GM21447 (cell line): ENCODE results near the gene C1QC.

Experiments used
- ATAC-seq: cut with Tn5 transposase; IDR thresholded peaks from one replicate; pipeline ENCODE4 v1.9.1; 2021; ENCODE audit not compliant: unreplicated experiment

C1QC gene

DNA sequence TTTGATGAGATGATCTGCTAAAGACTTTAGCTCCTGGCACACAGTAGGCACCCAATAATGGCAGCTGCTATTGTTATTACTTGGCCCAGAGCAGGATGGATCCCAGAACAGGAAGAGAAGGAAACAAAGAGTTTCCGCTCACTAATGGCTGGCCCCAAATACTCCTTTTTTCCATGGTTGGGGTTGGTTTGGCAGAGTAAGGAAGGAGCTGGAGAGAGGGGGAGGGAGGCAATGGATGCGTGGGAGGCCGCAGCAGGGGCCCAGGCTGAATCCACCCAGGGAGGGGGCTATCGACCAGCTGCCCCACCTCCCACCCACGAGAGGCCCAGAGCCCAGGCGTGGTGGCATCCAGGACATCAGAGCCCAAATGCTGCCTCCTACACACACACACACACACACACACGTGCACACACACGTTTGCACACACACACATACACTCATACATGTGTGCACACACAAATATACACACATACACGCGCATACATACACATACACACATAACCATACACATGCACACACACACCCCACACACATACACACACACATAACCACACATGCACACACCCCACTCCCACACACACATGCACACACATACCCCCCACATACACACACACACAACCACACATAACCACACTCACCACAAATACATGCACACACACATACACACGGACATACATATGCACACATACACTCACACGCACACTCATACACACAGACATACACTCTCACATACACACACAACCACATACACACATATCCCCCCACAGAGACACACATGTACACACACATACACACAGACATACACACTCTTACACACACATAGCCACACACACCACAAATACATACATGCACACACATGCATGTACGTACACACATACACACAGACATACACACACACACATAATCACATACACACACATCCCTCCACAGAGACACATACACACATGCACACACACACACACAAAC, 34.8 kb downstream of the C1QC start:
- no peak for ATAC-seq

GRCh38 chr1:22680726-22681125, 37.3 kb downstream of the C1QC start:
- ATAC-seq, result no peak

- no peak for ATAC-seq
These were observed 38.3 kb downstream of the C1QC start for GRCh38 chr1:22681556-22682276.

DNA sequence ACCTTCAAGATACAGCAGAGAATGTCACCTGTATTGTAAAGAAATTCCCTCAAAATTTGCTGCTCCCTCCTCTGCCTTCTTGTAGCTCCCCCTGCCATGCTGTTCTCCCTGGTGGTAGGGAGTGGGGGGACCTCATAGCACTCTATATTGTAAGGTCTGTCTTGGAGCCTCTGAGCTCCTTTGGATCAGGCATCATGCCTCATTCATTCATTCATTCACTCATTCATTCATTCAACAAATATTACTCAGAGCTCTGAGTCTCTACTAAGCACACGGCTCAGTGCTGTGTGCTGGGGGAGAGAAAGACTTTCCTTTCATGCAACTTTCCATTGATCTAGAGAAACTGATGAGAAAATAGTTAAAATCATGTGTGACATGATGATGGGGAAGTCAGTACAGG, 40.1 kb downstream of the C1QC start:
- ATAC-seq, result no peak

DNA sequence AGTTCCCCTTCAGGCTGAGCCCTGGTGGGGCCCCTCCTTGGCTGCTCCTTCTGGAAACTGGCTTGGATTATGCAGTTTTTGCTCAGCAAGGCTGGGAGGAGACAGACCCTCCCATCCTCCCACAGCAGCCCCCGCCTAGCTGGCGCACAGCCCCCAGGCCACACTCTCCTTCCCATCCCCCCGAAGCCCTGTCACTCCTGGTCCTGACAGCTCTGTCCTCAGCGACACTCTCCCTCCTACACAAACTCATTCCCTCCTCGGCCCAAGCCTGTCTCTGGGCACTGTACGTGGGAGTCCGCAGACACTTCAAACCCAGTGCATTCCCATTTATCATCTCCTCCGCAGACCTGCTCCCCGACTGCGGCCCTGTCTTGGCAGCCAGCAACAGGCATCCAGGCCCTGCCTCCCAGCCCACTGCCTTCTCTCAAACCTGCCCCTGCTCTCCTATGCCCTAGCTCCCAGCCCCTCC, 42.2 kb downstream of the C1QC start:
- no peak for ATAC-seq

DNA sequence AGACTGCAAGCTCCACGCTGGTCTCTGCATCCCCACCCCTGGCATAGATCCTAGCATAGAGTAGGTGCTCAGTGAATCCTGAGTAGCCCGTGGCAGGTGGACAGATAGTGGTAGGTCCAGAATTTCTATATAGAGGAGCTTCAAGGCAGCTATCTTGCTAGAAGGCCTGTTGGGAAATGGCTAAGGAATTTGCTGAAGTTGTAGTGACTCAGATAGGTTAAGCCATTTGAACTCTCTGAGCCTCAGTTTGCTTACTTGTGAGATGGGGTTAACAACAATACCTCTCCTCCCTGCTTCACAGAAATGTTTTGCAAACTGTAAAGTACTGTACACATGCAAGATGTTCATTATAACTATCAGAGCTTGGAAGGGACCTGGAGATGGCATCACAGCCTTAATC, 43.8 kb downstream of the C1QC start:
- ATAC-seq, result no peak

- no peak for ATAC-seq
These were observed 45.0 kb downstream of the C1QC start for GRCh38 chr1:22688466-22688865.

GRCh38 chr1:22689505-22689904, 46.1 kb downstream of the C1QC start:
- ATAC-seq, result no peak

DNA sequence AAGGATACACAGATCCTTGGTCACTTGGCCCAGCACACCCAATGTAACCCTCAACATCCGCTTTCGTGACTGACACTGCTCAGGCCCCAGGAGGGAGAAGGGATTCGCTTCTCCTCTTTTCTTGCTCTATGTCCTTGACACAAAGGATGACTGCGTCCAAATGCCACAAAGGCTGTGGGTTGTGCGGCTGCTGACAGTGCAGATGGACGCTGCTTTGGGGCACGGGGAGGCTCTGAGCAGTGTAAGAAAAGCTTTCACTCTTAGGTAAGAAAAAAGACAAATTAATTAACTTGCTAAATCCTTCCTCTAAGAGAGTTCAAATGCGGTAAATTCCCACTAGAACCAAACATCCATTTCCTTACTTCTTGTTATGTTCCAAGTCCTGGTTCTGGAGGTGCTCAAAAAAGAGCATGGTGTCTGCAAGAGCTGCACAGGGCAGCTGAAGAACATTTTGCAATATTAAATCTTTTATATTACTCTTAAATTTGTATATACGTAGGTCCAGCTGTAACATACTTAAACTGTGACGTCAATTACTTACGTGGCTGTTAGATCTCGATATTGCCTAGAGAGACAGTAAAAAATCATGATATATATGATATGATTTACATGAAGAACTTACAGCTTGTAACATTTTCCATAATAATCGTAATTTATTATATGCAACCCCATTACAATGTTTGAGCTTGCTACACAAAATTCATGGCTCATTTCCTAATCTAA, 47.8 kb downstream of the C1QC start:
- no peak for ATAC-seq

- no peak for ATAC-seq
These were observed 50.7 kb downstream of the C1QC start for GRCh38 chr1:22694172-22694571.

GRCh38 chr1:22696610-22697009, 53.2 kb downstream of the C1QC start:
- no peak for ATAC-seq
